Measurements from ENCODE around the gene SYT8.

GRCh38 chr11:1860108-1860507 is 25.3 kb downstream of the SYT8 start:
- TF ChIP-seq ELF1 (IDR thresholded peaks at IDR 0.05) (no peak), SMC3 (IDR thresholded peaks at IDR 0.05; ENCODE audit: low read depth, low read length) (no peak), EP300 (IDR thresholded peaks at IDR 0.05; ENCODE audit: borderline replicate concordance in 1 of 2, low read depth in 1 of 2, low read length in 1 of 2) (no peak)
- TF ChIP-seq, protein P1, sequence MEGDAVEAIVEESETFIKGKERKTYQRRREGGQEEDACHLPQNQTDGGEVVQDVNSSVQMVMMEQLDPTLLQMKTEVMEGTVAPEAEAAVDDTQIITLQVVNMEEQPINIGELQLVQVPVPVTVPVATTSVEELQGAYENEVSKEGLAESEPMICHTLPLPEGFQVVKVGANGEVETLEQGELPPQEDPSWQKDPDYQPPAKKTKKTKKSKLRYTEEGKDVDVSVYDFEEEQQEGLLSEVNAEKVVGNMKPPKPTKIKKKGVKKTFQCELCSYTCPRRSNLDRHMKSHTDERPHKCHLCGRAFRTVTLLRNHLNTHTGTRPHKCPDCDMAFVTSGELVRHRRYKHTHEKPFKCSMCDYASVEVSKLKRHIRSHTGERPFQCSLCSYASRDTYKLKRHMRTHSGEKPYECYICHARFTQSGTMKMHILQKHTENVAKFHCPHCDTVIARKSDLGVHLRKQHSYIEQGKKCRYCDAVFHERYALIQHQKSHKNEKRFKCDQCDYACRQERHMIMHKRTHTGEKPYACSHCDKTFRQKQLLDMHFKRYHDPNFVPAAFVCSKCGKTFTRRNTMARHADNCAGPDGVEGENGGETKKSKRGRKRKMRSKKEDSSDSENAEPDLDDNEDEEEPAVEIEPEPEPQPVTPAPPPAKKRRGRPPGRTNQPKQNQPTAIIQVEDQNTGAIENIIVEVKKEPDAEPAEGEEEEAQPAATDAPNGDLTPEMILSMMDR (IDR thresholded peaks at IDR 0.05) = no peak
